ENCODE results near the gene TUBB.

GRCh38 chr6:30743099-30744053, 23.2 kb downstream of the TUBB start:
- TF ChIP-seq, protein P1, sequence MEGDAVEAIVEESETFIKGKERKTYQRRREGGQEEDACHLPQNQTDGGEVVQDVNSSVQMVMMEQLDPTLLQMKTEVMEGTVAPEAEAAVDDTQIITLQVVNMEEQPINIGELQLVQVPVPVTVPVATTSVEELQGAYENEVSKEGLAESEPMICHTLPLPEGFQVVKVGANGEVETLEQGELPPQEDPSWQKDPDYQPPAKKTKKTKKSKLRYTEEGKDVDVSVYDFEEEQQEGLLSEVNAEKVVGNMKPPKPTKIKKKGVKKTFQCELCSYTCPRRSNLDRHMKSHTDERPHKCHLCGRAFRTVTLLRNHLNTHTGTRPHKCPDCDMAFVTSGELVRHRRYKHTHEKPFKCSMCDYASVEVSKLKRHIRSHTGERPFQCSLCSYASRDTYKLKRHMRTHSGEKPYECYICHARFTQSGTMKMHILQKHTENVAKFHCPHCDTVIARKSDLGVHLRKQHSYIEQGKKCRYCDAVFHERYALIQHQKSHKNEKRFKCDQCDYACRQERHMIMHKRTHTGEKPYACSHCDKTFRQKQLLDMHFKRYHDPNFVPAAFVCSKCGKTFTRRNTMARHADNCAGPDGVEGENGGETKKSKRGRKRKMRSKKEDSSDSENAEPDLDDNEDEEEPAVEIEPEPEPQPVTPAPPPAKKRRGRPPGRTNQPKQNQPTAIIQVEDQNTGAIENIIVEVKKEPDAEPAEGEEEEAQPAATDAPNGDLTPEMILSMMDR (IDR thresholded peaks at IDR 0.05; ENCODE audit: low read length) = no peak
- no peak for TF ChIP-seq EZH2 (optimal IDR thresholded peaks at IDR 0.05; ENCODE audit: low read depth, low read length)
